ENCODE data around the gene HSPG2.

Gene HSPG2

GRCh38 chr1:21906173-21907078 lies 30.7 kb downstream of the HSPG2 start:
- TF ChIP-seq CTCF (IDR thresholded peaks at IDR 0.05; ENCODE audit: extremely low read depth, insufficient read depth, missing control alignments), result no peak
- in situ Hi-C loops (cut with MboI; ENCODE audit: low pct_unique_long_range_greater_than_20kb, low sequenced_read_pairs, unreplicated experiment), result no loop called here
- no peak for DNase-seq (ENCODE audit: low spot score)

- no peak for DNase-seq (ENCODE audit: low spot score)
- in situ Hi-C loops (cut with MboI; ENCODE audit: low pct_unique_long_range_greater_than_20kb, low sequenced_read_pairs, unreplicated experiment), result no loop called here
- no peak for TF ChIP-seq CTCF (IDR thresholded peaks at IDR 0.05; ENCODE audit: extremely low read depth, insufficient read depth, missing control alignments)
These were observed 32.2 kb downstream of the HSPG2 start for GRCh38 chr1:21904704-21905520.

- no peak for DNase-seq (ENCODE audit: low spot score)
- no peak for TF ChIP-seq CTCF (IDR thresholded peaks at IDR 0.05; ENCODE audit: extremely low read depth, insufficient read depth, missing control alignments)
- in situ Hi-C loops (cut with MboI; ENCODE audit: low pct_unique_long_range_greater_than_20kb, low sequenced_read_pairs, unreplicated experiment), result no loop called here
These were observed 32.7 kb downstream of the HSPG2 start for GRCh38 chr1:21904454-21904703.

- in situ Hi-C loops (cut with MboI; ENCODE audit: low pct_unique_long_range_greater_than_20kb, low sequenced_read_pairs, unreplicated experiment), result no loop called here
- no peak for TF ChIP-seq CTCF (IDR thresholded peaks at IDR 0.05; ENCODE audit: extremely low read depth, insufficient read depth, missing control alignments)
- no peak for DNase-seq (ENCODE audit: low spot score)
These were observed 33.3 kb downstream of the HSPG2 start for GRCh38 chr1:21903638-21904453.

GRCh38 chr1:21902026-21903012 lies 34.8 kb downstream of the HSPG2 start:
- in situ Hi-C loops (cut with MboI; ENCODE audit: low pct_unique_long_range_greater_than_20kb, low sequenced_read_pairs, unreplicated experiment), result no loop called here
- TF ChIP-seq CTCF (IDR thresholded peaks at IDR 0.05; ENCODE audit: extremely low read depth, insufficient read depth, missing control alignments), result no peak
- no peak for DNase-seq (ENCODE audit: low spot score)

All from GM13977 (cell line).